Measurements from ENCODE around the gene WDR55. TPM values are rescaled to one million over a fixed set of nuclear protein-coding genes. Genes with fewer than 3 reads are reported as not detected.

Gene WDR55
- total and polyA plus RNA-seq, 2 of the 8 experiments (the other 6 are each of a cell fraction or from before 2014, with no cell fraction given): 15.3 to 22.7 TPM

DNA sequence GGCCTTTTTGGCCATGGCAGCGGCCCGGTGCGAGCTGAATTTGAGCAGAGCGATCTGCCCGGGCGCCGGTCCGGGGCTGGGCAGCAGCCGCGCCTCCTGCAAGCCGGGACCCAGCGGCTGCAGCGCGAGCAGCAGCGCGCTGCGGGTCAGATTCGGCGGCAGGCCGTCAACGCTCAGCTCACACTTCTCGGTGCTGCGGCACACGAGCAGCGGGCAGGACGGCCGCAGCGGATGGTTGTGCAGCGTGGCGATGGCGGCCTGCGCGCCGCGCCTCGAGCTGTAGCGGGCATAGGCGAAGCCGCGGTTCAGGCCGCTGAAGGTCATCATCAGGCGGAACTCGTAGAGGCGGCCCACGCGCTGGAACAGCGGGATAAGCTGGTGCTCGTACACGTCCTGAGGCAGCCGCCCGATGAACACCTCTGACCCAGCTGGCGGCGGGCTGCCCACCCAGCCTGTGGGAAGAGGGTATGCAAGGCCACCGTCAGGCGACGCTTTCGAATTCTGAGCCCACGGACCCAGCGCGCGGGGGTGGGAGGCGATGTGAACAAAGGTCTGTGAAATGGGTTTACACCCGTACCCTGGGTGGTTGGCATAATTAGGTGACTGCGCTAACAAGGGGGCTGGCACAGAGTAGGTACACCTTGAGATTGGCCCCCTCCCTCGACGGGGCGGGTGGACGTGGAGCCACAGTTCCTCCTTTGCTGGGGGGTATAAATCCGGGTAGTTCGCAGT is 7.9 kb downstream of the WDR55 start (continued):
- TF ChIP-seq, protein P1, sequence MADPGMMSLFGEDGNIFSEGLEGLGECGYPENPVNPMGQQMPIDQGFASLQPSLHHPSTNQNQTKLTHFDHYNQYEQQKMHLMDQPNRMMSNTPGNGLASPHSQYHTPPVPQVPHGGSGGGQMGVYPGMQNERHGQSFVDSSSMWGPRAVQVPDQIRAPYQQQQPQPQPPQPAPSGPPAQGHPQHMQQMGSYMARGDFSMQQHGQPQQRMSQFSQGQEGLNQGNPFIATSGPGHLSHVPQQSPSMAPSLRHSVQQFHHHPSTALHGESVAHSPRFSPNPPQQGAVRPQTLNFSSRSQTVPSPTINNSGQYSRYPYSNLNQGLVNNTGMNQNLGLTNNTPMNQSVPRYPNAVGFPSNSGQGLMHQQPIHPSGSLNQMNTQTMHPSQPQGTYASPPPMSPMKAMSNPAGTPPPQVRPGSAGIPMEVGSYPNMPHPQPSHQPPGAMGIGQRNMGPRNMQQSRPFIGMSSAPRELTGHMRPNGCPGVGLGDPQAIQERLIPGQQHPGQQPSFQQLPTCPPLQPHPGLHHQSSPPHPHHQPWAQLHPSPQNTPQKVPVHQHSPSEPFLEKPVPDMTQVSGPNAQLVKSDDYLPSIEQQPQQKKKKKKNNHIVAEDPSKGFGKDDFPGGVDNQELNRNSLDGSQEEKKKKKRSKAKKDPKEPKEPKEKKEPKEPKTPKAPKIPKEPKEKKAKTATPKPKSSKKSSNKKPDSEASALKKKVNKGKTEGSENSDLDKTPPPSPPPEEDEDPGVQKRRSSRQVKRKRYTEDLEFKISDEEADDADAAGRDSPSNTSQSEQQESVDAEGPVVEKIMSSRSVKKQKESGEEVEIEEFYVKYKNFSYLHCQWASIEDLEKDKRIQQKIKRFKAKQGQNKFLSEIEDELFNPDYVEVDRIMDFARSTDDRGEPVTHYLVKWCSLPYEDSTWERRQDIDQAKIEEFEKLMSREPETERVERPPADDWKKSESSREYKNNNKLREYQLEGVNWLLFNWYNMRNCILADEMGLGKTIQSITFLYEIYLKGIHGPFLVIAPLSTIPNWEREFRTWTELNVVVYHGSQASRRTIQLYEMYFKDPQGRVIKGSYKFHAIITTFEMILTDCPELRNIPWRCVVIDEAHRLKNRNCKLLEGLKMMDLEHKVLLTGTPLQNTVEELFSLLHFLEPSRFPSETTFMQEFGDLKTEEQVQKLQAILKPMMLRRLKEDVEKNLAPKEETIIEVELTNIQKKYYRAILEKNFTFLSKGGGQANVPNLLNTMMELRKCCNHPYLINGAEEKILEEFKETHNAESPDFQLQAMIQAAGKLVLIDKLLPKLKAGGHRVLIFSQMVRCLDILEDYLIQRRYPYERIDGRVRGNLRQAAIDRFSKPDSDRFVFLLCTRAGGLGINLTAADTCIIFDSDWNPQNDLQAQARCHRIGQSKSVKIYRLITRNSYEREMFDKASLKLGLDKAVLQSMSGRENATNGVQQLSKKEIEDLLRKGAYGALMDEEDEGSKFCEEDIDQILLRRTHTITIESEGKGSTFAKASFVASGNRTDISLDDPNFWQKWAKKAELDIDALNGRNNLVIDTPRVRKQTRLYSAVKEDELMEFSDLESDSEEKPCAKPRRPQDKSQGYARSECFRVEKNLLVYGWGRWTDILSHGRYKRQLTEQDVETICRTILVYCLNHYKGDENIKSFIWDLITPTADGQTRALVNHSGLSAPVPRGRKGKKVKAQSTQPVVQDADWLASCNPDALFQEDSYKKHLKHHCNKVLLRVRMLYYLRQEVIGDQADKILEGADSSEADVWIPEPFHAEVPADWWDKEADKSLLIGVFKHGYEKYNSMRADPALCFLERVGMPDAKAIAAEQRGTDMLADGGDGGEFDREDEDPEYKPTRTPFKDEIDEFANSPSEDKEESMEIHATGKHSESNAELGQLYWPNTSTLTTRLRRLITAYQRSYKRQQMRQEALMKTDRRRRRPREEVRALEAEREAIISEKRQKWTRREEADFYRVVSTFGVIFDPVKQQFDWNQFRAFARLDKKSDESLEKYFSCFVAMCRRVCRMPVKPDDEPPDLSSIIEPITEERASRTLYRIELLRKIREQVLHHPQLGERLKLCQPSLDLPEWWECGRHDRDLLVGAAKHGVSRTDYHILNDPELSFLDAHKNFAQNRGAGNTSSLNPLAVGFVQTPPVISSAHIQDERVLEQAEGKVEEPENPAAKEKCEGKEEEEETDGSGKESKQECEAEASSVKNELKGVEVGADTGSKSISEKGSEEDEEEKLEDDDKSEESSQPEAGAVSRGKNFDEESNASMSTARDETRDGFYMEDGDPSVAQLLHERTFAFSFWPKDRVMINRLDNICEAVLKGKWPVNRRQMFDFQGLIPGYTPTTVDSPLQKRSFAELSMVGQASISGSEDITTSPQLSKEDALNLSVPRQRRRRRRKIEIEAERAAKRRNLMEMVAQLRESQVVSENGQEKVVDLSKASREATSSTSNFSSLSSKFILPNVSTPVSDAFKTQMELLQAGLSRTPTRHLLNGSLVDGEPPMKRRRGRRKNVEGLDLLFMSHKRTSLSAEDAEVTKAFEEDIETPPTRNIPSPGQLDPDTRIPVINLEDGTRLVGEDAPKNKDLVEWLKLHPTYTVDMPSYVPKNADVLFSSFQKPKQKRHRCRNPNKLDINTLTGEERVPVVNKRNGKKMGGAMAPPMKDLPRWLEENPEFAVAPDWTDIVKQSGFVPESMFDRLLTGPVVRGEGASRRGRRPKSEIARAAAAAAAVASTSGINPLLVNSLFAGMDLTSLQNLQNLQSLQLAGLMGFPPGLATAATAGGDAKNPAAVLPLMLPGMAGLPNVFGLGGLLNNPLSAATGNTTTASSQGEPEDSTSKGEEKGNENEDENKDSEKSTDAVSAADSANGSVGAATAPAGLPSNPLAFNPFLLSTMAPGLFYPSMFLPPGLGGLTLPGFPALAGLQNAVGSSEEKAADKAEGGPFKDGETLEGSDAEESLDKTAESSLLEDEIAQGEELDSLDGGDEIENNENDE (IDR thresholded peaks at IDR 0.05; ENCODE audit: insufficient replicate concordance, low read length): no peak
- TF ChIP-seq CREB1 (IDR thresholded peaks at IDR 0.05) (no peak), PHF8 (conservative IDR thresholded peaks at IDR 0.05; ENCODE audit: low read depth, low read length) (no peak), SP2 (IDR thresholded peaks at IDR 0.05; ENCODE audit: low read length) (no peak), CBX8 (IDR thresholded peaks at IDR 0.05; ENCODE audit: borderline replicate concordance, low read depth, low read length) (no peak), JUND (IDR thresholded peaks at IDR 0.05; ENCODE audit: low read length) (no peak), POLR2A (IDR thresholded peaks at IDR 0.05; ENCODE audit: control extremely low read depth in 1 of 2, low read depth in 2 of 2, low read length in 2 of 2) (no peak), SP1 (IDR thresholded peaks at IDR 0.05; ENCODE audit: low read depth, low read length) (no peak), RFX5 (IDR thresholded peaks at IDR 0.05; ENCODE audit: borderline replicate concordance, low read depth, low read length) (no peak), POLR2AphosphoS5 (IDR thresholded peaks at IDR 0.05; ENCODE audit: low read depth, low read length) (no peak), BRCA1 (IDR thresholded peaks at IDR 0.05; ENCODE audit: low read depth, low read length) (no peak)
- TF ChIP-seq, protein P2, sequence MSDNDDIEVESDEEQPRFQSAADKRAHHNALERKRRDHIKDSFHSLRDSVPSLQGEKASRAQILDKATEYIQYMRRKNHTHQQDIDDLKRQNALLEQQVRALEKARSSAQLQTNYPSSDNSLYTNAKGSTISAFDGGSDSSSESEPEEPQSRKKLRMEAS (IDR thresholded peaks at IDR 0.05): no peak

All from H1 (cell line).